Activated naive CD8-positive, alpha-beta T cell treated with anti-CD3 and anti-CD28 coated beads, Interleukin-2, amount 50 U/mL, for 24 hours (primary cell): Measurements from ENCODE around the gene ROCK1.
A peak's percentile ranks its signal among the peaks of the same experiment; 100 is the strongest.

ENCODE experiments used
- ATAC-seq: fragments of 150-1000 bp; cut with Tn5 transposase; one replicate; pipeline ENCODE4 v1.10.0; 2021
- DNase-seq: peaks from one replicate; pipeline ENCODE4 v3.0.0; 2021
- H3K27ac Mint-ChIP-seq: one replicate; pipeline ENCODE4 v1.8.0; 2021; ENCODE audit warnings: mild to moderate bottlenecking, mixed read lengths
- H3K27me3 Mint-ChIP-seq: one replicate; pipeline ENCODE4 v1.8.0; 2021; ENCODE audit warnings: mixed read lengths
- H3K36me3 Mint-ChIP-seq: one replicate; pipeline ENCODE4 v1.8.0; 2021; ENCODE audit warnings: low read depth, mixed read lengths
- H3K4me1 Mint-ChIP-seq: one replicate; pipeline ENCODE4 v1.8.0; 2021; ENCODE audit warnings: mixed read lengths
- H3K4me3 Mint-ChIP-seq: one replicate; pipeline ENCODE4 v1.8.0; 2021; ENCODE audit warnings: mild to moderate bottlenecking, moderate library complexity, mixed read lengths
- H3K9me3 Mint-ChIP-seq: one replicate; pipeline ENCODE4 v1.8.0; 2021; ENCODE audit warnings: mixed read lengths

The ROCK1 gene

DNA sequence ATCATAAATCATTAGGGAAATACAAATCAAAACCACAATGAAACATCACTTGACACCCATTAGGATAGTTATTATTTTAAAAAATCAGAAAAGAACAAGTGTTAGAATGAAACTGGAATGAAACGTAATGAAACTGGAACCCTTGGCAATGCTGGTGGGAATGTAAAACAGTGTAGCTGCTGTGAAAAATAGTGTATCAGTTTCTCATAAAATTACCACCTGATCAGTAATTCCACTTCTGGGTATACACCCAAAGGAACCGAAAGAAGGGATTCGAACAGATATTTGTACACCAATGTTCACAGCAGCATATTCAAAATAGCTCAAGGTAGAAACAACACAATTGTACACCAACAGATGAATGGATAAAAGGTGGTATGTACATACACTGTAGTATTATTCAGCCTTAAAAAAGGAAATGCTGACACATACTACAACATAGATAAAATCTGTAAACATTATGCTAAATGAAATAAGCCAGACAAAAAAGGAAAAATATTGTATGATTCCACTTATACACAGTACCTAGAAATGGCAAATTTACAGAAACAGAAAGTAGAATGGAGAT, 27.0 kb downstream of the ROCK1 start:
- DNase-seq: no peak
- no peak overlapping the region for H3K4me3 Mint-ChIP-seq
- ATAC-seq: no peak
- peaks cover 69% of the 10 kb centered on the region for H3K4me1 Mint-ChIP-seq
- no peak overlapping the region for H3K27ac Mint-ChIP-seq
- H3K36me3 Mint-ChIP-seq: peaks cover 62% of the 10 kb centered on the region
- no peaks in the 10 kb centered on the region for H3K27me3 Mint-ChIP-seq
- peaks cover 55% of the 10 kb centered on the region for H3K9me3 Mint-ChIP-seq

DNA sequence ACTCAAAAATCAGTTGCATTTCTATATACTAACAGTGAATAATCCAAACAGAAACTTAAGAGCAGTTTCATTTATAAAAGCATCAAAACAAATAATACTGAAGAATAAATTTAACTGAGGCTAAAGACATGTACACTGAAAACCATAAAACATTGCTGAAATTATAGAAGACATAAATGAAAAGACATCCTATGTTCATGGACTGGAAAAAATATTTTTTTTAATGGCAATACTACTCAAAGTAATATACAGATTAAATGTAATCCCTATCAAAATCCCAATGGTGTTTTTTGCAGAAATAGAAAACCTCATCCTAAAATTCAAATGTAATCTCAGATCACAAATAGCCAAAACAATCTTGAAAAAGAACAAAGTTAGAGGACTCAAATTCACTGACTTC, 28.6 kb downstream of the ROCK1 start:
- Mint-ChIP-seq H3K4me1 (peaks cover 79% of the 10 kb centered on the region), H3K9me3 (peaks cover 54% of the 10 kb centered on the region), H3K4me3 (no peak overlapping the region), H3K27me3 (no peaks in the 10 kb centered on the region), H3K36me3 (peaks cover 59% of the 10 kb centered on the region), H3K27ac (no peak overlapping the region)
- ATAC-seq (no peak), DNase-seq (no peak)

DNA sequence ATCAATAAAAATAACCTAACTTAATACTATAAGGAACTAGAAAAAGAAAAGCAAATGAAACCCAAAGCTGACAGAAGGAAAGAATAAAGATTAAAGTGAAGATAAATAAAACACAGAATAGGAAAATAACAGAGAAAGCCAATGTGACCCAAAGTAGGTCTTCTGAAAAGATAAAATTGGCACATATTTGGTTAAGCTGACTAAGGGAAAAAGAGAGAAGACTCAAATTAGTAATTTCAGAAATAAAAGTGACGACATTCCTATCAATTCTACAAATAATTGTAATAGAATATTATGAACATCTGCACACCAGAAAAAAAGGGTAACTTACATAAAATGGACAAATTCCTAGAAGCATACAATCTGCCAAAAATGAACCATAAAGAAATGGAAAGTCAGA, 30.2 kb downstream of the ROCK1 start:
- DNase-seq (no peak), ATAC-seq (no peak)
- no peak overlapping the region for H3K27ac Mint-ChIP-seq
- peaks cover 44% of the 10 kb centered on the region for H3K36me3 Mint-ChIP-seq
- peaks cover 78% of the 10 kb centered on the region for H3K4me1 Mint-ChIP-seq
- peaks cover 47% of the 10 kb centered on the region for H3K9me3 Mint-ChIP-seq
- no peak overlapping the region for H3K4me3 Mint-ChIP-seq
- no peaks in the 10 kb centered on the region for H3K27me3 Mint-ChIP-seq

DNA sequence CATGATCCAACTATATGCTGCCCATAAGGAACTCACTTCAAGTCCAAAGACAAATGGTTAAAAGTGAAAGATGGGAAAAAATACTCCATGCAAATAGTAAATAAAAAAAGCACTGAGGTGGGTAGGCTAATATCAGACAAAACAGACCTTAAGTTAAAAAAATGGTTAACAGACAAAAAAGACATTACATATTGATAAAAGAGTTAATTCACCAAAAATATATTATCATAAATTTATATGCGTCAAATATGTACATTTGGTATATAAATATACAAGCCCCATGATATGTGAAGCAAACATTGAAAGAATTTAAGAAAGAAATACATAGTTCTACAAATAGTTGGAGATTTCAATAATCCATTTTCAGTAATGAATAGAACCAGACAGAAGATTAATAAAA, 31.0 kb downstream of the ROCK1 start:
- Mint-ChIP-seq H3K4me1 (peaks cover 79% of the 10 kb centered on the region), H3K36me3 (peaks cover 39% of the 10 kb centered on the region), H3K9me3 (peaks cover 44% of the 10 kb centered on the region), H3K4me3 (no peak overlapping the region), H3K27me3 (no peaks in the 10 kb centered on the region), H3K27ac (no peak overlapping the region)
- ATAC-seq: no peak
- no peak for DNase-seq

DNA sequence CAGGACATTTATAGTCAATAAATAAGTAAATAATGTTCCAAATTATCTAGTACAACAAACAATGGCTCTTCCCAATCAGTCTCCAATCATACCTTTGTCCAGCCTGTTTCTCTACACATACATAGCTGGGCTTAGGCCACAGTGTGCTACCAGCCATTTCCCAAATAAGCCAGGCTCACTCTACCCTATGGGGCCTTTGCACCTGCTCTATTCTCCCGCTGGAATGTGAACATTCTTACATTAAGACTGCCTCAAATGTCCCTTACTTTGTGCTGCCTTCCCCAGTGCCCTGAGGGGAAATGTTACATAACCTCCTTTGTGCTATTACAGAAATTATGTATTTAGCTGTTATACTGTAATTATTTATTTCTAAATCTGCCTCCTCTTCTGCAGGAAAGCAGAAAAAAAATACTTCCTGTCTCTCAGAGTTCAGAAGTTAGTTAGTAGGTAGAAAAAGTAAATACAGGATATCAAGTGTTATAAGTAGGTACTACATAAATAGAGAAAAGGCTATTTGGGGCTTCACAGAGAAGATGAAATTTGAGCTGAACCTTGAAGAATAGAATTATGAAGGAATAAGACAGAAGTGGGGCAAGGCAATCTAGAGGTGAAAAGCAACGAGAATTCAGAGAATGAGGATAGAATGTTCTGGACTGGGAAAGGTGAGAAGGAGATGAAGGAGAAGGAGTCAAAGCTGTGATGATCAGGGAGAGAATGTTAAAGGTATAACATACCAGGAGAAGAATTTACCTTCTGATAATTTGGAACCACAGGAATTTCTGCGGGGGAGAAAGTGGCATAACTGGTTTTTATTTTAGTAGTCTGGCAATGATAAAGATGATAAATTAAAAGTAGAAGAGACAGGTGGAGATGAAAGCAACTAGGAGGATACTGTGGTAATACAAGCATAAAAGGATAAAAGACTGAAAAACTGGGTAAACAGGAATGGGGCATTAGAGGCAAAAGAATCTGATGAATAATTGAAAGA, 37.0 kb downstream of the ROCK1 start:
- no peak overlapping the region for H3K4me3 Mint-ChIP-seq
- DNase-seq: no peak
- no peaks in the 10 kb centered on the region for H3K36me3 Mint-ChIP-seq
- H3K27me3 Mint-ChIP-seq: no peaks in the 10 kb centered on the region
- ATAC-seq: no peak
- peak overlapping the region; percentile 11 for H3K27ac Mint-ChIP-seq
- H3K9me3 Mint-ChIP-seq: no peaks in the 10 kb centered on the region
- H3K4me1 Mint-ChIP-seq: peaks cover 68% of the 10 kb centered on the region

DNA sequence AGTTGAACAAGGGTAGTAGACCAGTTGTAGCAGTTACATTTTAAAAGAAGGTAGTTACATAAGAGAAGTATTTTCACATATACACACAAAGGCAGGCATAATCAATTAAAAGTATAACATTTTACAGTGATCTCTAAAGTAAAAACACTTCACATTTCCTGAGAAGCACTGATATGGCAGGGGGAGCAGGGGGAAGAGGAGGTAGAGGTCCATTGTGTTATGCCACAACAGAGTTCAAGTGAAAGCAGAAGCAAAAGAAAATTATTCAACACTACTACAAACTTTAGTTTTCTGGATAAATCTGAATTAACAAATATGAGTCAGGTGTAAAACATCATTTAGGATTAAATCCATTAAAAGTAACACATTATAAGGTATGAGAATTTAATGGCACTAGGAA, 38.4 kb downstream of the ROCK1 start:
- H3K9me3 Mint-ChIP-seq: no peaks in the 10 kb centered on the region
- peaks cover 53% of the 10 kb centered on the region for H3K4me1 Mint-ChIP-seq
- H3K36me3 Mint-ChIP-seq: no peaks in the 10 kb centered on the region
- ATAC-seq (no peak), DNase-seq (no peak)
- no peak overlapping the region for H3K4me3 Mint-ChIP-seq
- H3K27ac Mint-ChIP-seq: no peak overlapping the region
- H3K27me3 Mint-ChIP-seq: no peaks in the 10 kb centered on the region

DNA sequence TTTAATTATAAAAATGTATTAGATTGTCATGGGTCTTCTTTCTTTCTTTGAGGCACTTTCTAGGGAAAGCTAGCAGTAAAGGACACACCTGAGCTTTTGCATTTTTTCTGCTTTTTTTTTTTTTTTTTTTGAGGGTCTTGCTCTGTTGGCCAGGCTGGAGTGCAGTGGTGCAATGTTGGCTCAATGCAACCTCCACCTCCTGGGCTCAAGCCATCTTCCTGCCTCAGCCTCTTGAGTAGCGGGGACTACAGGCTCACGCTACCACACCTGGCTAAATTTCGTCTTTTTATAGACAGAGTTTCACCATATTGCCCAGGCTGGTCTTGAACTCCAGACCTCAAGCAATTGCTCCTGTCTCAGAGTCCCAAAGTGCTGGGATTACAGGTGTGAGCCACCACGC, 40.5 kb downstream of the ROCK1 start:
- peaks cover 4% of the 10 kb centered on the region for H3K36me3 Mint-ChIP-seq
- no peak overlapping the region for H3K4me3 Mint-ChIP-seq
- H3K9me3 Mint-ChIP-seq: no peaks in the 10 kb centered on the region
- no peak for DNase-seq
- ATAC-seq: no peak
- H3K4me1 Mint-ChIP-seq: peaks cover 41% of the 10 kb centered on the region
- H3K27me3 Mint-ChIP-seq: no peaks in the 10 kb centered on the region
- no peak overlapping the region for H3K27ac Mint-ChIP-seq

DNA sequence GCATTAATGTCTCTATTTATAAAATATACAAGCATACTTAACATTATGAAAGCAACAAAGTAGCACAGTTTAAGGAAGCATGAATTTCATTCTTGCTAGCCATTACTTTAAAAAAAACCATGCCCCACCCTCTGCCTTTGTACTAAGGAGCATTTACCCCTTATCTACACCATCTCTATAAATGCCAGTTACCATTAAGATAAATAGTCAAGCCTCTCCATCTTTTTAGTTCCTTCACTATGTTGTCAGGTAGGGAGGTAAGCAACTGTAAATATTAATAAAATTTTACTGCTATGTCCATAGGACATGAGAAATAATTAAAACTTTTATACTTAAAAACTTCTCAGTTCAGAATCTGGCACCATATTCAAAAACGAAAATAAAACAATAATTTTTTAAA, 42.1 kb downstream of the ROCK1 start:
- Mint-ChIP-seq H3K9me3 (no peaks in the 10 kb centered on the region), H3K27me3 (no peaks in the 10 kb centered on the region), H3K4me1 (peaks cover 25% of the 10 kb centered on the region), H3K36me3 (peaks cover 4% of the 10 kb centered on the region), H3K27ac (no peak overlapping the region), H3K4me3 (no peak overlapping the region)
- ATAC-seq (no peak), DNase-seq (no peak)

DNA sequence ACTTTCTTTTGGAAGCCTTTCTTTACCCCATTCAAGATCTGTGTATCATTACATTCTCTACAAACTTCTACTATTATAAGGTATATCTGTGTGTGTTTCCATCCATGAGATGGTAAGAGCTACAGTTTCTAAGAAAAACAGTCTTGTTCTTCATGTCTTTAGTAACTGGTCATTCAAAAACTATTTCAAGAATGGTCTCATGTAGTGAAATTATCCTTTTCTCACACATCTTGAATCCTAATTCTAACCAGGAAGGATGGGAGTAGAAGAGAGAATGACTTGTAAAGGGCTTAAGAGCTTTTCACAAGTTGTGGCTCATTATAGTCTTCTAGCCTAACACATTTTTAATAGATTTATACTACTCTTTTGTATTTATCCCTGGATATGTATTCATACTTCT, 47.3 kb downstream of the ROCK1 start:
- no peak for DNase-seq
- Mint-ChIP-seq H3K27ac (no peak overlapping the region), H3K9me3 (no peaks in the 10 kb centered on the region), H3K36me3 (peaks cover 18% of the 10 kb centered on the region), H3K27me3 (no peaks in the 10 kb centered on the region), H3K4me1 (peaks cover 8% of the 10 kb centered on the region), H3K4me3 (no peak overlapping the region)
- no peak for ATAC-seq

DNA sequence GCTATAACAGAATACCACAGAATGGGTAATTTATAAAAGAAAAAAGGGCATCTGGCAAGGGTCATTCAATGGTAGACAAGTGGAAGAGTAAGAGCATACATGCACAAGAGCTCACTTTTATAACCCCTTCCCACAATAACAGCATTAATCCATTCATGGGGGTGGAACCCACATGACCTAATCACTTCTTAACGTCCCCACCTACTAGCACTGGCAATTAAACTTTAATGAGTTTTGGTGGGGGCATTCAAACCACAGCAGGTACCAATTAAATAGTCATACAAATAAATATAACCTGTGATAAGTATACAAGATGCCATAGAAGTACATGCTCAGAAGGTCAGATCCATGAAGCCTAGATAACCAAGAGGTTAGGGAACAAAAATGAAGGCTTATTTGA, 48.6 kb downstream of the ROCK1 start:
- ATAC-seq (no peak), DNase-seq (no peak)
- no peak overlapping the region for H3K27ac Mint-ChIP-seq
- H3K4me3 Mint-ChIP-seq: no peak overlapping the region
- peaks cover 8% of the 10 kb centered on the region for H3K4me1 Mint-ChIP-seq
- H3K36me3 Mint-ChIP-seq: peaks cover 18% of the 10 kb centered on the region
- H3K9me3 Mint-ChIP-seq: no peaks in the 10 kb centered on the region
- no peaks in the 10 kb centered on the region for H3K27me3 Mint-ChIP-seq

DNA sequence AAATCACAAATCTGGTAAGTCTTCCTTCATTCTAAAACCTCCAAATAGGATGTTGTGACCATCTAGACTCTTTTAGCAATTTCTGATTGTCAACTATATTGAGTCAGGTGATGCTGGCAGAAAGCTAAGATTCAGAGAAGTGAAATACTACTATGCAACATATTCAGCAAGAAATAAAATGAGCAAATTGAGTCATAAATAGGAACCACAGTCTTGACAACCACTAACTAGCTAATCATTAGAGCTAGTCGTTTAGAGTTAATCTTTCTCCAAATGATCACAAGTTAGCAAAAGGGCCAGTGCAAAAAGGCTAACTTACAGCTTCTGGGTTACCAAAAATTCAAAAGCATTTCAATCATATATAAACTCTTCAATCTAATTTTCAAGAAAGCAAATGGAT, 54.5 kb downstream of the ROCK1 start:
- H3K4me1 Mint-ChIP-seq: peaks cover 10% of the 10 kb centered on the region
- H3K4me3 Mint-ChIP-seq: no peak overlapping the region
- no peak for ATAC-seq
- H3K36me3 Mint-ChIP-seq: peaks cover 12% of the 10 kb centered on the region
- DNase-seq: no peak
- no peak overlapping the region for H3K27ac Mint-ChIP-seq
- no peaks in the 10 kb centered on the region for H3K9me3 Mint-ChIP-seq
- H3K27me3 Mint-ChIP-seq: no peaks in the 10 kb centered on the region

DNA sequence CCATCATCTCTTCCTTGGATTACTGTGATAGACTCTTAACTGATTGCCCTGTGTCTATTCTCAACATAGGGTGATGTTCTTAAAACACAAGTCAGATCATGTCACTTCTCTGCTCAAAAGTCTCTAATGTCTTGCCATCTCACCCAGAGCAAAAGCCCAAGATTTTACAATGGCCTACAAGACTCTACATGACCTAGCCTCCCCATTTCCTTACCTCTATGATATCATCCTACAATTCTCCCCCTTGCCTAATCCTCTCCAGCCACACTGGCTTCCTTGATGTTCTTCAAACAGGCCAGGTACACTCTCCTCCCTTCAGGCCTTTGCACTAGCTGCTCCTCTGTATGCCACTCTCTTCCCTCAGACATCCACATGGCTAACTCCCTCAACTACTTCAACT, 55.1 kb downstream of the ROCK1 start:
- ATAC-seq (no peak), DNase-seq (no peak)
- H3K27ac Mint-ChIP-seq: no peak overlapping the region

DNA sequence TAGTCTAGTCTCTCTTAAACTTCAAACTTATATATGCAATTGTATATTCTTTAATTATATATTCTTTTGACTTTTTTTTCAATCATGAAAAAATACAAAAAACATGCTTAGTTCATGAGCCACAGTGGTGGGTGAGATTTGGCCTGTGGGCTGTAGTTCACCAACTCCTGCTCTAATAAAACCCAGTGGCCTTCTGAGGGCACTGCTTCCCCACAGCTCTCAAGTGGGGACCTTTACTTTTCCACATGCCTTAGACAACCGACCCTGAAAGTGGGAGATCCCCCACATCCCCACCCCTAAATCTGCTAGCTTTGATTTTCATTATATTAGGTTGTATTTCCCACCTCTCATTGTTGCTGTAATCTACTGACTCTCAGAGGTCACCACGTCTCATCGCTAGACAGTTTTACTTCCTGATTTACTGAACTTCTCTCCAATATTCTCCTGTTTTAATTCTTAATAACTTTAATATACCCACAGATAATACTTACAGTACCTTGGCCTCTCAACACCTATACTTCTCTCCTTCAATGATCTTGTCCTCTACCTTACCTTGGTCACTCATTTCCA, 57.3 kb downstream of the ROCK1 start:
- Mint-ChIP-seq H3K4me3 (no peak overlapping the region), H3K27me3 (no peaks in the 10 kb centered on the region), H3K36me3 (peaks cover 1% of the 10 kb centered on the region), H3K4me1 (peaks cover 29% of the 10 kb centered on the region), H3K27ac (no peak overlapping the region), H3K9me3 (no peaks in the 10 kb centered on the region)
- no peak for DNase-seq
- no peak for ATAC-seq

More for the DNA sequence above, 55.1 kb downstream of the ROCK1 start:
- no peak overlapping the region for H3K4me3 Mint-ChIP-seq
- H3K9me3 Mint-ChIP-seq: no peaks in the 10 kb centered on the region
- H3K4me1 Mint-ChIP-seq: peaks cover 12% of the 10 kb centered on the region
- peaks cover 8% of the 10 kb centered on the region for H3K36me3 Mint-ChIP-seq
- H3K27me3 Mint-ChIP-seq: no peaks in the 10 kb centered on the region

DNA sequence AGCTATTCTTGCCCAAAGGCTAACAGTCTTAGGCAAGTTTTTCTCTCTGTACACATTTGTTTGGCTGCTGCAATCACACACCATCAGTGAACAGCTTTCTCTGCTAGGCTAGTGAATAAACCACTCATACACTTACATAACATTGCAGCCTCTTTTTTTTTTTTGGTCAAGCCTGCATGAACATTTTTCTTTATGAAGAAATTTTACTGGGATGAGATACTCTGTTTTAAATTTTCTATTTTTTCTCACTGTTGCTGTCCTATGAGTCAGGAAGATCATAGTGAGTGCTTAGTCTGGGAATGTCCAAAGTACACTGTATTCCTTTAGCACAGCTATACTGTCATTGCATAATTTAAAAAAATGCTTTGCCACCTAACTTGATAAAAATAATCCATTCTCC, 58.5 kb downstream of the ROCK1 start:
- no peaks in the 10 kb centered on the region for H3K9me3 Mint-ChIP-seq
- DNase-seq: no peak
- H3K36me3 Mint-ChIP-seq: peaks cover 2% of the 10 kb centered on the region
- H3K4me3 Mint-ChIP-seq: no peak overlapping the region
- H3K27me3 Mint-ChIP-seq: no peaks in the 10 kb centered on the region
- peaks cover 33% of the 10 kb centered on the region for H3K4me1 Mint-ChIP-seq
- H3K27ac Mint-ChIP-seq: no peak overlapping the region
- no peak for ATAC-seq

DNA sequence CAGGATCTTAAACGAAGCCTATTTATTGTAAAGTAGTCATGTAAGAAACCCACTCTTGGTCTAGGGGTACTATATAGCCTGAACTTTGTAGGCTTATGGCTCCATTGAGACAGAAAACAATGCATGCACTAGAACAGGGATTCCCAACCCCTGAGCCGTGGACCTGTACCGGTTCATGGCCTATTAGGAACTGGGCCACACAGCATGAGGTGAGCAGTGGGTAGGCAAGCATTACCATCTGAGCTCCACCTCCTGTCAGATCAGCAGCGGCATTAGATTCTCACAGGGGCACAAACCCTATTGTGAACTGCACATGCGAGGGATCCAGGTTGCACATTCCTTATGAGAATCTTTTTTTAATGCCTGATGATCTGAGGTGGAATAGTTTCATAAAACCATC, 59.2 kb downstream of the ROCK1 start:
- DNase-seq: no peak
- Mint-ChIP-seq H3K4me3 (no peak overlapping the region), H3K4me1 (peaks cover 33% of the 10 kb centered on the region), H3K9me3 (no peaks in the 10 kb centered on the region), H3K27me3 (no peaks in the 10 kb centered on the region), H3K27ac (no peak overlapping the region), H3K36me3 (peaks cover 6% of the 10 kb centered on the region)
- ATAC-seq: no peak
